ENCODE measurements around the gene ATG16L1.

Gene ATG16L1

DNA sequence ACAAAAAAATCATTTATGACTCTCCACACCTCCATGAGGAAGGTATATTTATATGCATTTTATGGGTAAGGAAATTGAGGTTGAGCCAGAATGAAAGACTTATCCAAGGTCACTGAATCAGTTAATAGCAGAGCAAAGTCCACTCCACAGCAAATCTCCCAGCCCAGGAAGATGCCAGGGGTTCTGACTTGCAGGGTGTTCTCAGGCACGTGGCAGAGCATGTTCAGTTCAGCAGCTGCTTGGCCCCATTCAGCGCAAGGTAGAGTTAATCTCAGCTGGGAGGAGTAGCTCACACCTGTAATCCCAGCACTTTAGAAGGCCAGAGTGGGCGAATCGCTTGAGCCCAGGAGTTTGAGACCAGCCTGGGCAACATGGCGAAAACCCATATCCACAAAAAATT is 85.1 kb downstream of the ATG16L1 start:
- DNase-seq: no peak

DNA sequence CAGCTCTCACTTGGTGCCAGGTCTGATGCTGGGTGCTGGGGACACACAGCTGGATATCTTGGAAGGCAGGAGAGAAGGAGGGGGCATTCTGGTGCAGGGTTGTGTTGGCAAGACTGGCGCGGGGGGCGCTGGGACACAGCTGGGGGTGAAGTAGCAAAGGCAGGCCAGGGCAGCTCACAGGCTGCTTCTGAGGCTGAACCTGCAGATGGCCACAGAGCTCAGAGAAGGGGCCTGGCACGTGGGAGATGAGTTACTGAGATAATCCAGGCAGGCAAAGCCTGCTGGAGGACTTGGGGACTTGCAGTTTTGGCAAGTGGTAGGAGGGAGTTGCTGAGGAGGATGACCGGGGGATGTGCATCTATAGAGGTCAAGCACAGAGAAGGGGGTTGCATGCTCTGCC is 86.6 kb downstream of the ATG16L1 start:
- no peak for DNase-seq

DNA sequence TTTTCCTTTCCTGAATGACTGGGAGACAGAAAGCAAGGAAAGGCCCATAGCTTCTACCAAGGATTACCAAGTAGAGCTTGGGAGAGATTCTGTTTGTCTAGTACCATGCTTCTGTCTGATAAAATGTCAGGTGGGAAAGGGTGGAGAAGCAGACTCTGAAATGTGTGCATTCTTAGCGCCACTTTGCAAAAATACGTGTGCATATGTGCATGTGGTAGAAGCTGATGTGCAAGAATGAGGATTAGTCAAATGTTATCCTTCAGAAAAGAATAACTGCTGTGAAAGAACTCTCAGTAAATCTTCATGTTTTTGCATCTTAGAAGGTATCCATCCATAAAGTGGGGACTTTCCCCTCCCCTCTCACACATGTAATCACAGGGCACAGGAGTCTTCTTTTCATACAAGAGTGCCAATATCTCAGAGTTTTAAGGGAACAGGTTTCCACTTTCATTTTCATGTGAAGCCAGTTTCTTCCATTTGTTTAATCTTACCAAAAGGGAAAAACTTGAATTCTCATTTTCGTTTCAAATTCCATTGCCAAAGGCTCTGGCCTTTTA is 87.4 kb downstream of the ATG16L1 start:
- DNase-seq: no peak

DNA sequence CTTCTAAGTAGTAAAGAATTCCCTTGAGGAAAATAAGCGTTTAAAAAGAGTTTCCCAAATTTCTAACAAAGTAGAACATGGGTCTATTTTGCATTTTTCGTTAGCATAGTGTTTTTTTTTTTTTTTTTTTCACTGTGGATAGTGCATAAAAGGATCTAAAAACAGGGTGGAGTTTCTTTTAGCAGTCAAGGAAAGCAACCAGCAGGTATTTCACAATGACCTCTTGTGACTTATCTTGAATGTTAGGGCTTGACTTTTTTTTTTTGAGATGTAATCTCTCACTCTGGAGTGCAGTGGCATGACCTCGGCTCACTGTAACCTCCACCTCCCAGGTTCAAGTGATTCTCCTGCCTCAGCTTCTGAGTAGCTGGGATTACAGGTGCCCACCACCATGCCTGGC is 88.0 kb downstream of the ATG16L1 start:
- no peak for DNase-seq

DNA sequence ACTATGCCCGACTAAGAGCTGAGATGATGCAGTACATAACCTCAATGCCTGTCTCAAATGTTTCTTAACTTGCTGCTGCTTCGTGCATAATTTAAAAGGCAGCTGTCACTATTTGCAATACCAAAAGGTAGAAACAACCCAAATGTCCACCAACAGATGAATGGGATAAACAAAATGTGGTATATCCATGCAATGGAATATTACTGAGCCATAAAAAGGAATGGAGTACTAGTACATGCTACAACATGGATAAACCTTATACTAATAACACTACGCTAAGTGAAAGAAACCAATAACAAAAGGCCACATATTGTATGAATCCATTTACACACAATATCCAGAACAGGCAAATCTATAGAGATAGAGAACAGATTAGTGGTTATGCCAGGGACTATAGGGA is 89.8 kb downstream of the ATG16L1 start:
- no peak for DNase-seq

DNA sequence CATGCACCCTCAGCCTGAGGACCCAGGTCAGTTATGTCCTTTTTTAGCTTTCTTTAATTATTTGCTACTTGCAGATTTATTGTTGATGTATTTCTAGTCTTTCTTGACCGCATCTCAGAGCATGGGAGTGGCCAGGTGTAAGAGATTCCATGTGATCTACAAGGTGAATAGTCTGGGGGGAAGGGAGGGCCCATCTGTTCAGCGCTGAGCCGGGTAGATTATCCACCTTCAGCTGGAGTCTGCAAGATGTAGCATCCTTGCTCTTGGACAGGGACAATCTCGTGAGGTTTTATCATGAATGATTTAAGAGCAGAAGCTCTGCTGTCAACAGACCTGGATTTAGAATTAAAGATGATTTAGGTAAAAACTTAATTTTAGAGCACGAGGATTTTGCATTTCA is 90.8 kb downstream of the ATG16L1 start:
- no peak for DNase-seq

DNA sequence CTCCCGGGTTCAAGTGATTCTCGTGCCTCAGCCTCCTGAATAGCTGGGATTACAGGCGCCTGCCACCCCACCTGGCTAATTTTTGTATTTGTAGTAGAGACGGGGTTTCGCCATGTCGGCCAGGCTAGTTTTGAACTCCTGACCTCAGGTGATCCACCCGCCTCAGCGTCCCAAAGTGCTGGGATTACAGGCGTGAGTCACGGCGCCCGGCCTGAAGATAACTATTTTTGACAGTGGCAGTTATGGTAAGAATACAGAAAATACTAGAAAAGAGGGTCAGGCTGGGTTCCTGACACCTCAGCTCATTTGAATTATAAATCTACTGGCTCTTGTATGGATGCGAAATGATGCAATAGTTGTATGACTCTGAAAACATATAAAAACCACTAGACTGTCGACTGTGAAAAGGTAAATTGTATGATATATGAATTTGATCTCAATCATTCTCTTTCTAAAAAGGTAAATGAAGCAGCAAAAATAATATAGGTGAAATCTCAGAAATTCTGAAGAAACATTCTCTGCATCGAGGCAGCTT is 91.8 kb downstream of the ATG16L1 start:
- no peak for DNase-seq
